MV-4-11 (cell line): ENCODE results near the gene CSDE1.

Experiments used
- DNase-seq: peaks from one replicate; lab custom pipeline; 2025; lab: John Stamatoyannopoulos, UW

The CSDE1 gene

GRCh38 chr1:114749835-114750234 lies 7.9 kb downstream of the CSDE1 start:
- DNase-seq = no peak

GRCh38 chr1:114746450-114747121 lies 11.2 kb downstream of the CSDE1 start:
- DNase-seq = no peak

GRCh38 chr1:114745291-114745690 lies 12.5 kb downstream of the CSDE1 start:
- peak; percentile 35 for DNase-seq

- DNase-seq = no peak
Observed at GRCh38 chr1:114741963-114742746, 15.6 kb downstream of the CSDE1 start.

GRCh38 chr1:114740331-114740730 lies 17.5 kb downstream of the CSDE1 start:
- no peak for DNase-seq

- no peak for DNase-seq
Observed at GRCh38 chr1:114737314-114737849, 20.4 kb downstream of the CSDE1 start.

- no peak for DNase-seq
Observed at GRCh38 chr1:114735479-114735878, 22.3 kb downstream of the CSDE1 start.

- no peak for DNase-seq
Observed at GRCh38 chr1:114729782-114730181, 28.0 kb downstream of the CSDE1 start.

GRCh38 chr1:114728553-114728952 lies 29.2 kb downstream of the CSDE1 start:
- no peak for DNase-seq

- no peak for DNase-seq
Observed at GRCh38 chr1:114725230-114725629, 32.6 kb downstream of the CSDE1 start.

- DNase-seq = no peak
Observed at GRCh38 chr1:114723915-114724314, 33.9 kb downstream of the CSDE1 start.

GRCh38 chr1:114723457-114723856 lies 34.3 kb downstream of the CSDE1 start:
- DNase-seq = no peak

GRCh38 chr1:114720492-114720891 lies 37.3 kb downstream of the CSDE1 start:
- DNase-seq = no peak

GRCh38 chr1:114719424-114719787 lies 38.4 kb downstream of the CSDE1 start:
- no peak for DNase-seq

GRCh38 chr1:114718661-114719423 lies 38.9 kb downstream of the CSDE1 start:
- DNase-seq = peak; percentile 12

GRCh38 chr1:114716304-114717170 lies 41.2 kb downstream of the CSDE1 start, which contains the start of gene NRAS:
Gene NRAS, minus strand, starts transcription at chr1:114716771. Its CDS starts 611 bp downstream, at chr1:114716160.
- peak; percentile 88 for DNase-seq

- no peak for DNase-seq
Observed at GRCh38 chr1:114715952-114716303, 41.9 kb downstream of the CSDE1 start.

- no peak for DNase-seq
Observed at GRCh38 chr1:114712977-114713376, 44.8 kb downstream of the CSDE1 start.

- no peak for DNase-seq
Observed at GRCh38 chr1:114710360-114710759, 47.4 kb downstream of the CSDE1 start.

- no peak for DNase-seq
Observed at GRCh38 chr1:114707604-114708003, 50.2 kb downstream of the CSDE1 start.

GRCh38 chr1:114703242-114703641 lies 54.5 kb downstream of the CSDE1 start:
- no peak for DNase-seq

- no peak for DNase-seq
Observed at GRCh38 chr1:114702737-114703136, 55.0 kb downstream of the CSDE1 start.
